DND-41 (cell line): ENCODE measurements around the gene ZBED1.

ENCODE experiments used
- ATAC-seq: fragments of 200-7000 bp; cut with Tn5 transposase; 3 replicates; pipeline ENCODE4 v1.9.1; 2021; ENCODE audit warnings: low read depth; ENCODE audit not compliant: insufficient read depth
- DNase-seq: peaks from one replicate; pipeline ENCODE4 v3.0.0-alpha.2; 2020
- H2AFZ ChIP-seq: 2 replicates; pipeline ENCODE4 v1.6.0; 2012; ENCODE audit warnings: low read depth, low read length
- H3K27ac ChIP-seq: 2 replicates; pipeline ENCODE4 v1.5.1; 2012; ENCODE audit warnings: low read length, inconsistent platforms
- H3K27me3 ChIP-seq: fragments of 200-600 bp; sonication (generic); 2 replicates; pipeline ENCODE4 v1.6.0; 2012; ENCODE audit warnings: low read length, mild to moderate bottlenecking, inconsistent platforms; ENCODE audit not compliant: insufficient read depth, poor library complexity
- H3K36me3 ChIP-seq: 2 replicates; pipeline ENCODE4 v1.5.1; 2012; ENCODE audit warnings: low read length, inconsistent platforms; ENCODE audit not compliant: insufficient read depth
- H3K4me1 ChIP-seq: 2 replicates; pipeline ENCODE4 v1.5.1; 2012; ENCODE audit warnings: mild to moderate bottlenecking, low read length; ENCODE audit not compliant: insufficient read depth
- H3K4me2 ChIP-seq: 2 replicates; pipeline ENCODE4 v1.6.0; 2012; ENCODE audit warnings: mild to moderate bottlenecking, moderate library complexity, low read length, inconsistent platforms; ENCODE audit not compliant: insufficient read depth
- H3K4me3 ChIP-seq, 2 experiments: fragments of 200-600 bp in 1 of 2; shearing (Covaris generic) in 1 of 2; 2 replicates each; pipeline ENCODE4 v1.5.1; 2012 to 2016; ENCODE audit warnings: inconsistent platforms in 2 of 2, low read length in 2 of 2, mild to moderate bottlenecking in 2 of 2, low read depth in 1 of 2, moderate library complexity in 1 of 2
- H3K79me2 ChIP-seq: 2 replicates; pipeline ENCODE4 v1.6.0; 2012; ENCODE audit warnings: low read length, inconsistent platforms; ENCODE audit not compliant: insufficient read depth
- H3K9ac ChIP-seq: 2 replicates; pipeline ENCODE4 v1.6.0; 2012; ENCODE audit warnings: low read depth, mild to moderate bottlenecking, inconsistent platforms, low read length, moderate library complexity
- H3K9me3 ChIP-seq: 2 replicates; pipeline ENCODE4 v1.5.1; 2012; ENCODE audit warnings: low read length, moderate library complexity, mild to moderate bottlenecking, inconsistent platforms; ENCODE audit not compliant: insufficient read depth, severe bottlenecking
- H4K20me1 ChIP-seq: 2 replicates; pipeline ENCODE4 v1.6.0; 2012; ENCODE audit warnings: low read length; ENCODE audit not compliant: insufficient read depth
- EZH2 ChIP-seq: IDR thresholded peaks from 3 replicates; pipeline ENCODE4 v1.6.1; 2012; ENCODE audit warnings: borderline replicate concordance, low read depth, mild to moderate bottlenecking, moderate library complexity, low read length, inconsistent platforms; ENCODE audit not compliant: severe bottlenecking
- TF ChIP-seq, protein P1 (sequence below): IDR thresholded peaks from 2 replicates; pipeline ENCODE4 v1.5.1; 2012; ENCODE audit warnings: borderline replicate concordance, low read length, moderate library complexity, mild to moderate bottlenecking; ENCODE audit not compliant: poor library complexity, severe bottlenecking; ENCODE audit errors: extremely low read depth

Gene ZBED1

DNA sequence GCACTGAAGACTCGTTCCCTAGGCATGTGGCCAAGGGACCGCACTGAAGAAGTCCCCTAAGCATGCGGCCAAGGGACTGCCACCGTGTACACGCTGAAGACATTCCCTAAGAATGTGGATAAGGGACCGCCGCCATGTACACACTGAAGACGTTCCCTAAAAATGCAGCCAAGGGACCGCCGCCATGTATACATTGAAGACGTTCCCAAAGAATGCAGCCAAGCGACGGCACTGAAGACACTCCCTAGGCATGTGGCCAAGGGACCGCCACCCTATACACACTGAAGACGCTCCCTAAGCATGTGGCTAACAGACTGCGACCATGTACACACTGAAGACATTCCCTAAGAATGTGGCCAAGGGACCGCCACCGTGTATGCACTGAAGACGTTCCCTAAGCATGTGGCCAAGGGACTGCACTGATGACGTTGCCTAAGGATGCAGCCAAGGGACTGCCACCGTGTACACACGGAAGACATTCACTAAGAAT lies 31.5 kb downstream of the ZBED1 start:
- ATAC-seq (no peak), DNase-seq (no peak)
- H3K36me3 ChIP-seq, result no peaks in the 10 kb centered on the region
- no peaks in the 10 kb centered on the region for H3K4me1 ChIP-seq
- H3K4me2 ChIP-seq, result no peak overlapping the region
- no peak overlapping the region for H3K4me3 ChIP-seq
- H3K27ac ChIP-seq, result no peak overlapping the region
- TF ChIP-seq, protein P1, sequence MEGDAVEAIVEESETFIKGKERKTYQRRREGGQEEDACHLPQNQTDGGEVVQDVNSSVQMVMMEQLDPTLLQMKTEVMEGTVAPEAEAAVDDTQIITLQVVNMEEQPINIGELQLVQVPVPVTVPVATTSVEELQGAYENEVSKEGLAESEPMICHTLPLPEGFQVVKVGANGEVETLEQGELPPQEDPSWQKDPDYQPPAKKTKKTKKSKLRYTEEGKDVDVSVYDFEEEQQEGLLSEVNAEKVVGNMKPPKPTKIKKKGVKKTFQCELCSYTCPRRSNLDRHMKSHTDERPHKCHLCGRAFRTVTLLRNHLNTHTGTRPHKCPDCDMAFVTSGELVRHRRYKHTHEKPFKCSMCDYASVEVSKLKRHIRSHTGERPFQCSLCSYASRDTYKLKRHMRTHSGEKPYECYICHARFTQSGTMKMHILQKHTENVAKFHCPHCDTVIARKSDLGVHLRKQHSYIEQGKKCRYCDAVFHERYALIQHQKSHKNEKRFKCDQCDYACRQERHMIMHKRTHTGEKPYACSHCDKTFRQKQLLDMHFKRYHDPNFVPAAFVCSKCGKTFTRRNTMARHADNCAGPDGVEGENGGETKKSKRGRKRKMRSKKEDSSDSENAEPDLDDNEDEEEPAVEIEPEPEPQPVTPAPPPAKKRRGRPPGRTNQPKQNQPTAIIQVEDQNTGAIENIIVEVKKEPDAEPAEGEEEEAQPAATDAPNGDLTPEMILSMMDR, result no peak
- no peaks in the 10 kb centered on the region for H3K9me3 ChIP-seq
- peaks cover 30% of the 10 kb centered on the region; the same call in 1 of the 2 replicates for H4K20me1 ChIP-seq
- H3K79me2 ChIP-seq, result peaks cover 39% of the 10 kb centered on the region
- H3K9ac ChIP-seq, result no peak overlapping the region
- no peak overlapping the region for H2AFZ ChIP-seq
- no peaks in the 10 kb centered on the region for H3K27me3 ChIP-seq

DNA sequence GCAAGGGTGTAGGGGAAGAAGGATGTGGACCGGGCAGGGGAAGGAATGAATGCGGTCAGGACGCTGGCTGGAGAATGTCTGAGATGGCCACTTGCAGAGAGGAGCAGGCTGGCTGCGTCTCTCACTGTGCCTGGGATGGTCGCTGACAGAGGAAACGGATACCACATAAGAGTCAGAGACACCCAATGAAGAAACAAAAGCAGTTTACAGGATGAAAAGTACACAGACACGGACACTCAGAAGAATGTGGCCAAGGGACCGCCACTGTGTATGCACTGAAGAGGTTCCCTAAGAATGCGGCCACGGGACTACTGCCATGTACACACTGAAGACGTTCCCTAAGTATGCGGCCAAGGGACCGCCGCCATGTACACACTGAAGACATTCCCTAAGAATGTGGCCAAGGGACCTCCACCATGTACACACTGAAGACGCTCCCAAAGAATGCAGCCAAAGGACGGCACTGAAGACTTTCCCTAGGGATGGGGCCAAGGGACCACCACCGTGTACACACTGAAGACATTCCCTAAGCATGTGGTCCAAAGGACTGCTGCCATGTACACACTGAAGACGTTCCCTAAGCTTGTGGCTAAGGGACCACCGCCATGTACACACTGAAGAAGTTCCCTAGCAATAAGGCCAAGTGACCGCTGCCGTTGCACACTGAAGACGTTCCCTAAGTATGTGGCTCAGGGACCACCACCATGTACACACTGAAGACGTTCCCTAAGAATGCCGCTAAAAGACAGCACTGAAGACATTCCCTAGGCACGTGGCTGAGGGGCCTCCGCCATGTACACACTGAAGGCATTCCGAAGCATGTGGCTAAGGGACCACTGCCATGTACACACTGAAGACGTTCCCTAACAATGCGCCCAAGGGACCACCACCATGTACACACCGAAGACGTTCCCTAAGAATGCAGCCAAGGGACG lies 32.2 kb downstream of the ZBED1 start:
- no peak for TF ChIP-seq EZH2
- TF ChIP-seq, protein P1, result no peak
- H3K27me3 ChIP-seq, result no peaks in the 10 kb centered on the region
- H3K4me2 ChIP-seq, result no peak overlapping the region
- no peak for DNase-seq
- H3K27ac ChIP-seq, result no peak overlapping the region
- no peaks in the 10 kb centered on the region for H3K9me3 ChIP-seq
- peaks cover 40% of the 10 kb centered on the region for H3K79me2 ChIP-seq
- no peak overlapping the region for H3K9ac ChIP-seq
- peaks cover 34% of the 10 kb centered on the region; the same call in 1 of the 2 replicates for H4K20me1 ChIP-seq
- H3K4me3 ChIP-seq, result no peak overlapping the region
- no peaks in the 10 kb centered on the region for H3K4me1 ChIP-seq
- ATAC-seq, result no peak
- no peak overlapping the region for H2AFZ ChIP-seq
- H3K36me3 ChIP-seq, result no peaks in the 10 kb centered on the region

DNA sequence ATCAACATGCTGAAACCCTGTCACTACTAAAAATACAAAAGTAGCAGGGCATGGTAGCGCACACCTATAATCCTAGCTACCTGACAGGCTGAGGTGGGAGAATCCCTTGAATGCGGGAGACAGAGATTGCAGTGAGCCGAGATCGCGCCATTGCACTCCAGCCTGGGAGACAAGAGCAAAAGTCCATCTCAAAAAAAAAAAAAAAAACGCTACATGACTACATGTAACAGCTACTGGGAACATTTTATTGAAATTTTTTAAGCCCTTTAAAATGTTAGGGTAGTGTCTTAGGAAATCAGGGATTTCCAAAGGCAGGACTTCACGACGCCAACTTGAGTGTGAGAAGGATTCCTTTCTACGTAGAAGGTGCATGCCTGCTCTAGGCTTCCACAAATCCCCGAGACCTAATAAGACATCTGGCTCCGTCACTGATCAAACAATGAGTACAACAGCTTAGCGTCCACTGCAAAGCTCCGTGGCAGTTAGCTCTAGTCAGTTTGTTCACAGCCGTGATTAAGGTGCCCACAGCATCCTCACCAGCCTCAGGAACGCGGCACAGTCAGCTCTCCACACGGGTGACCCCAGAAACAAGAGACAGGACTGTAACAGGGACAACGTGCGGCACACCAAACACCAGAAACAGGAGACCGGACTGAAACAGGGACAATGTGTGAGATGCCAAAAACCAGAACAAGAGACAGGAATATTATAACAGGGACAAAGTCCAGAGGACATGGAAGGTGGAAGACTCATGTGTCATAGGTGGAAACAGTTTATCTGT lies 33.7 kb downstream of the ZBED1 start:
- no peak overlapping the region for H2AFZ ChIP-seq
- H3K4me1 ChIP-seq, result no peaks in the 10 kb centered on the region
- no peaks in the 10 kb centered on the region for H3K27me3 ChIP-seq
- H3K4me2 ChIP-seq, result no peak overlapping the region
- no peak overlapping the region for H3K27ac ChIP-seq
- H3K9ac ChIP-seq, result no peak overlapping the region
- ATAC-seq (no peak), DNase-seq (no peak)
- H3K79me2 ChIP-seq, result peaks cover 42% of the 10 kb centered on the region
- peaks cover 38% of the 10 kb centered on the region; the same call in 1 of the 2 replicates for H4K20me1 ChIP-seq
- H3K9me3 ChIP-seq, result no peaks in the 10 kb centered on the region
- H3K36me3 ChIP-seq, result no peaks in the 10 kb centered on the region
- no peak overlapping the region for H3K4me3 ChIP-seq
- TF ChIP-seq EZH2, result no peak
- TF ChIP-seq, protein P1, result no peak
